Glutamatergic neuron (in vitro differentiated cells): ENCODE data around the gene ABCA1. TPM values are rescaled to one million over a fixed set of nuclear protein-coding genes. Genes with fewer than 3 reads are reported as not detected.

Experiments used
- DNase-seq: peaks from one replicate; pipeline ENCODE4 v3.0.0; 2022
- H3K27ac Mint-ChIP-seq: one replicate; pipeline ENCODE4 v1.8.0; 2020; ENCODE audit warnings: mild to moderate bottlenecking, mixed read lengths, inconsistent platforms; ENCODE audit not compliant: unreplicated experiment
- H3K27me3 Mint-ChIP-seq: one replicate; pipeline ENCODE4 v1.8.0; 2020; ENCODE audit warnings: mild to moderate bottlenecking, moderate library complexity, mixed read lengths, inconsistent platforms; ENCODE audit not compliant: unreplicated experiment
- H3K36me3 Mint-ChIP-seq: one replicate; pipeline ENCODE4 v1.8.0; 2020; ENCODE audit warnings: mild to moderate bottlenecking, mixed read lengths, inconsistent platforms; ENCODE audit not compliant: unreplicated experiment
- H3K4me1 Mint-ChIP-seq: one replicate; pipeline ENCODE4 v1.8.0; 2020; ENCODE audit warnings: mild to moderate bottlenecking, low read depth, mixed read lengths, inconsistent platforms; ENCODE audit not compliant: unreplicated experiment
- H3K4me3 Mint-ChIP-seq: one replicate; pipeline ENCODE4 v1.8.0; 2020; ENCODE audit warnings: mild to moderate bottlenecking, mixed read lengths, inconsistent platforms; ENCODE audit not compliant: unreplicated experiment
- H3K9me3 Mint-ChIP-seq: one replicate; pipeline ENCODE4 v1.8.0; 2020; ENCODE audit warnings: mild to moderate bottlenecking, moderate library complexity, mixed read lengths, inconsistent platforms; ENCODE audit not compliant: unreplicated experiment
- CTCF ChIP-seq: fragments of 200-600 bp; sonication (generic); IDR thresholded peaks from one replicate; pipeline ENCODE4 v1.5.0; 2021; ENCODE audit not compliant: partially characterized antibody, unreplicated experiment
- total RNA-seq: library from RNA; stranded (reverse); fragmentation: NEBNext Ultra II Directional; extraction: Animal tissue kit (Norgen Biotek cat#: 25700); gene quantifications from one replicate; pipeline ENCODE4 v1.2.1, GENCODE V29; 2021; ENCODE audit not compliant: unreplicated experiment

ABCA1 gene
- total RNA-seq, 1 donor from 2014 or later, result 146 TPM

GRCh38 chr9:104849023-104849422 is 78.9 kb downstream of the ABCA1 start:
- Mint-ChIP-seq H3K27me3 (peaks cover 7% of the 10 kb centered on the region), H3K36me3 (peaks cover 5% of the 10 kb centered on the region), H3K4me1 (peaks cover 37% of the 10 kb centered on the region), H3K27ac (no peak overlapping the region), H3K4me3 (no peak overlapping the region), H3K9me3 (peaks cover 3% of the 10 kb centered on the region)
- TF ChIP-seq CTCF, result no peak
- no peak for DNase-seq

GRCh38 chr9:104844710-104845109 is 83.2 kb downstream of the ABCA1 start:
- Mint-ChIP-seq H3K27me3 (peaks cover 7% of the 10 kb centered on the region), H3K4me3 (no peak overlapping the region), H3K27ac (no peak overlapping the region), H3K9me3 (peaks cover 3% of the 10 kb centered on the region), H3K36me3 (peaks cover 5% of the 10 kb centered on the region), H3K4me1 (peaks cover 36% of the 10 kb centered on the region)
- no peak for TF ChIP-seq CTCF
- no peak for DNase-seq

GRCh38 chr9:104843644-104844240 is 84.2 kb downstream of the ABCA1 start:
- Mint-ChIP-seq H3K36me3 (peaks cover 5% of the 10 kb centered on the region), H3K9me3 (peaks cover 3% of the 10 kb centered on the region), H3K4me1 (peaks cover 36% of the 10 kb centered on the region), H3K27ac (no peak overlapping the region), H3K27me3 (peaks cover 7% of the 10 kb centered on the region), H3K4me3 (no peak overlapping the region)
- DNase-seq, result no peak
- TF ChIP-seq CTCF, result no peak

GRCh38 chr9:104842698-104843097 is 85.3 kb downstream of the ABCA1 start:
- H3K36me3 Mint-ChIP-seq, result peaks cover 6% of the 10 kb centered on the region
- TF ChIP-seq CTCF, result no peak
- no peak overlapping the region for H3K4me3 Mint-ChIP-seq
- peaks cover 9% of the 10 kb centered on the region for H3K27me3 Mint-ChIP-seq
- DNase-seq, result no peak
- H3K27ac Mint-ChIP-seq, result no peak overlapping the region
- peaks cover 3% of the 10 kb centered on the region for H3K9me3 Mint-ChIP-seq
- peaks cover 36% of the 10 kb centered on the region for H3K4me1 Mint-ChIP-seq

GRCh38 chr9:104841601-104842141 is 86.3 kb downstream of the ABCA1 start:
- H3K27me3 Mint-ChIP-seq, result peaks cover 11% of the 10 kb centered on the region
- H3K36me3 Mint-ChIP-seq, result peaks cover 16% of the 10 kb centered on the region
- H3K4me1 Mint-ChIP-seq, result peaks cover 40% of the 10 kb centered on the region
- H3K27ac Mint-ChIP-seq, result peak overlapping the region; percentile 35
- no peak for DNase-seq
- H3K9me3 Mint-ChIP-seq, result peaks cover 3% of the 10 kb centered on the region
- no peak for TF ChIP-seq CTCF
- H3K4me3 Mint-ChIP-seq, result no peak overlapping the region
